Calu3 (cell line): ENCODE results near the gene GLT1D1. TPM values are rescaled to one million over a fixed set of nuclear protein-coding genes. Genes with fewer than 3 reads are reported as not detected.

Experiments used
- BruUV-seq: library from RNA; stranded (reverse); fragments of 400-500 nt; replicated peaks from 2 replicates; lab custom pipeline; 2021; lab: Mats Ljungman, UMichigan
- CTCF ChIA-PET: fragments of 300-600 bp; sonication (Branson Sonifier 250); formaldehyde crosslinking; loops from one replicate; lab custom pipeline; 2022; ENCODE audit warnings: antibody characterized with exemption; lab: Charles Lee
- DNase-seq: peaks from one replicate; pipeline ENCODE4 v3.0.0; 2022
- H3K27ac Mint-ChIP-seq: one replicate; pipeline ENCODE4 v1.8.0; 2022; ENCODE audit warnings: mixed read lengths; ENCODE audit not compliant: unreplicated experiment
- H3K27me3 Mint-ChIP-seq: one replicate; pipeline ENCODE4 v1.8.0; 2022; ENCODE audit warnings: mixed read lengths; ENCODE audit not compliant: unreplicated experiment
- H3K36me3 Mint-ChIP-seq: one replicate; pipeline ENCODE4 v1.8.0; 2022; ENCODE audit warnings: mild to moderate bottlenecking, moderate library complexity, mixed read lengths; ENCODE audit not compliant: insufficient read depth, unreplicated experiment
- H3K4me1 Mint-ChIP-seq: one replicate; pipeline ENCODE4 v1.8.0; 2022; ENCODE audit warnings: mild to moderate bottlenecking, low read depth, mixed read lengths; ENCODE audit not compliant: unreplicated experiment
- H3K4me3 Mint-ChIP-seq: one replicate; pipeline ENCODE4 v1.8.0; 2022; ENCODE audit warnings: mild to moderate bottlenecking, low read depth, moderate library complexity, mixed read lengths; ENCODE audit not compliant: unreplicated experiment
- H3K9me3 Mint-ChIP-seq: one replicate; pipeline ENCODE4 v1.8.0; 2022; ENCODE audit warnings: low read depth, mixed read lengths; ENCODE audit not compliant: unreplicated experiment
- CTCF ChIP-seq: fragments of 200-600 bp; IDR thresholded peaks from one replicate; pipeline ENCODE4 v1.8.0; 2022; ENCODE audit warnings: antibody characterized with exemption; ENCODE audit not compliant: unreplicated experiment
- intact Hi-C: fragments of 100-400 bp; cut with micrococcal nuclease; formaldehyde crosslinking; loops from one replicate; pipeline ENCODE4 v1.10.0; 2022; ENCODE audit not compliant: unreplicated experiment
- total RNA-seq: library from RNA; stranded (reverse); gene quantifications from 2 replicates; pipeline ENCODE4 v1.2.3, GENCODE V29; 2022

GLT1D1 gene
- total RNA-seq, 1 experiment from 2014 or later = not detected

DNA sequence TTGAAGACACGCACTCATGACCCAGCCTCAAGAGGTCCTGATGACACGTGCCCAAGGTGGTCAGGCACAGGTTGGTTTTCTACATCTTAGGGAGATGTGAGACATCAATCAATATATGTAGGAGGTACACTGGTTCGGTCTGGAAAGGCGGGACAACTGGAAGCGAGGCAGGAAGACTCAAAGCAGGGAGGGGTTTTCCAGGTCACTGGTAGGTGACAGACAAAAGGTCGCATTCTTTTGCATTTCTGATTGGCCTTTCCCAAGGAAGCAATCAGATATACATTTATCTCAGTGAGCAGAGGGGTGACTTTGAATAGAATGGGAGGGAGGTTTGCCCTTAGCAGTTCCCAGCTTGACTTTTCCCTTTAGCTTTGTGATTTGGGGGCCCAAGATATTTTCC is 38.6 kb downstream of the GLT1D1 start:
- no TSS peak for BruUV-seq
- no peak for TF ChIP-seq CTCF
- Mint-ChIP-seq H3K4me1 (no peaks in the 10 kb centered on the region), H3K4me3 (no peak overlapping the region), H3K36me3 (no peaks in the 10 kb centered on the region), H3K27me3 (no peaks in the 10 kb centered on the region), H3K27ac (no peak overlapping the region), H3K9me3 (peaks cover 9% of the 10 kb centered on the region)
- CTCF ChIA-PET = interaction anchor here (0.6 kb wide), 1 partner anchor 1537 kb away, joined by 3 read pairs; no protein-coding TSS in a partner anchor
- no peak for DNase-seq
- intact Hi-C loops = no loop called here

DNA sequence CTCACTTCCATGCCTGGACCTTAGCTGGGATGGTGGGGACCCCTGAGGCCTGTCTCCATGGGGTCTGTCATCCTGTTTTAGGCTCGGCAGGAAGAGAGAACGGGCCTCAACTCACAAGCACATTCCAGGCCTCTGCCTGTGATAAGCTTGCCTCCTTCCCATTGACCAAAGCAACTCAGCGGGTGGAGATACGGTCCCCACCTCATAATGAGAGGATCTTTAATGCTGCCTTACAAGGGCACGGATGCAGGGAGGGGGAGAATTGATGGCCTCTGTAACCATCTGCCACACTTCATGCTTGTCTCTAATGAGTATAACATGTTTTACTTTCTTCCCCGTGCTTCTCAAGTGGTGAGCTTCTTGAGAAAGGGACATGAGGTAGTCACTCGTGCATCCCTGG is 50.0 kb downstream of the GLT1D1 start:
- Mint-ChIP-seq H3K4me3 (no peak overlapping the region), H3K9me3 (peaks cover 8% of the 10 kb centered on the region), H3K4me1 (no peaks in the 10 kb centered on the region), H3K36me3 (no peaks in the 10 kb centered on the region), H3K27ac (no peak overlapping the region), H3K27me3 (no peaks in the 10 kb centered on the region)
- intact Hi-C loops = no loop called here
- CTCF ChIA-PET = no interaction called here
- TF ChIP-seq CTCF = no peak
- DNase-seq = no peak
- BruUV-seq = no TSS peak

DNA sequence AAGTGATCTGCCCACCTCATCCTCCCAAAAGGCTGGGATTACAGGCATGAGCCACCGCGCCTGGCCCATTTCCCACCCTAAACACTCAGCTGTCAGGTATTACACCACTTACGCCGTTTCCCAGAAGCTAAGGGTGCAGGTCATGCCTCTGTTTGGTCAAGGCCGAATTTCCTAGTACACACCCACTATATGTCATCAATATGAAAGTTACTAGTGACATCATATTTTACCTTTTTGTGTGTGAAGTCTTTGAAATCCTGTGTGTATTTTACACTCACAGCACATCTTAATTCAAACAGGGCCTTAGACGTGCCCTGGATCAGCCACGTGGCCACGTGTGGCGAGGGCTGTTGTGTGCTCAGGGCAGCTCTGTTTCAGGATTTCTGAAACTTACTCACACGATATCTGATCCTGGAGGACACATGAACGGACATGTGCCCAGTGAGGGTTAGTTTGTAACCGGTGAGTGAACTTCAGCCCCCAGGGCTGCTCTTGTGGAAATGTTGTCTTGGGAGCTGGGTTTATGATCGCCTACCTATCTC is 51.8 kb downstream of the GLT1D1 start:
- DNase-seq = no peak
- CTCF ChIA-PET = interaction anchor here (0.5 to 0.8 kb wide), 2 partner anchors 19 to 108 kb away, joined by 3 to 6 read pairs; no protein-coding TSS in a partner anchor
- no TSS peak for BruUV-seq
- H3K36me3 Mint-ChIP-seq = no peaks in the 10 kb centered on the region
- no peak overlapping the region for H3K4me3 Mint-ChIP-seq
- peaks cover 10% of the 10 kb centered on the region for H3K9me3 Mint-ChIP-seq
- H3K27me3 Mint-ChIP-seq = no peaks in the 10 kb centered on the region
- H3K27ac Mint-ChIP-seq = no peak overlapping the region
- intact Hi-C loops = no loop called here
- no peaks in the 10 kb centered on the region for H3K4me1 Mint-ChIP-seq
- TF ChIP-seq CTCF = no peak

DNA sequence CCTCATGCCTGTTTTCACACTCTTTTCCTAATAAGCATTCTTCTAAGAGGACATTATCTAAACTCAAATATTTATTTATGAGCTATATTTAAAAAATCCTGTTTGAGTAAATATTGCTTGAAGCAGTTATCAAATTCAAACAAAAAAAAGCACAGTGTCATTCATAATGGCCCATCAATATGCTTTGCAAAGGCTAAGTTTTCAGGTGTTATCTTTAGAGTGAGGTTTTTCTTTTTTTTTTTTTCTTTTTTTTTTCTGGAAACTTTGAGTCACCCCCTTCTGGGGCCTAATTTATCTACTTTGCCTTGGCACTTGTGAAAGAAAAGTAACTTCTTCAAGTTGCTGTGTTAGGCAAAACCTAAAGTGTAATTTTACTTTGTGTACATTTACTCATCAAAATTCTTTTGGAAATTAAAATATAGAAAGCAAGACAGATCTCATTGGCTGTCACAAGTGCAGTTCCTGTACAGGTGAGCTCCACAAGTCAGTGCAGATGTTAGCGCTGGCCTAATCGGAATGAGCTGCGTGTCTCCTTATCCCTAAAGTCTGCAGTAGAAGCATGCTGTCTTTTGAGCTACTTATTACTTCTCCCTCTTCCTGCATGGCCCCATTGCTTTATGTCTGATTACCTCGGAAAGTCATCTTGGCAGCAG is 53.3 kb downstream of the GLT1D1 start:
- Mint-ChIP-seq H3K4me3 (no peak overlapping the region), H3K36me3 (peaks cover 5% of the 10 kb centered on the region), H3K27ac (no peak overlapping the region), H3K4me1 (no peaks in the 10 kb centered on the region), H3K27me3 (no peaks in the 10 kb centered on the region), H3K9me3 (peaks cover 13% of the 10 kb centered on the region)
- intact Hi-C loops = no loop called here
- DNase-seq = no peak
- no TSS peak for BruUV-seq
- no peak for TF ChIP-seq CTCF
- CTCF ChIA-PET = interaction anchor here (0.7 kb wide), 1 partner anchor 1601 kb away, joined by 3 read pairs; no protein-coding TSS in a partner anchor
